Germinal center (tissue), 1 donor: ENCODE results near the gene RLF.

Experiments used
- DNase-seq: peaks from one replicate; pipeline ENCODE4 v3.0.0; 2012; ENCODE audit warnings: mixed read lengths, low spot score

Gene RLF

DNA sequence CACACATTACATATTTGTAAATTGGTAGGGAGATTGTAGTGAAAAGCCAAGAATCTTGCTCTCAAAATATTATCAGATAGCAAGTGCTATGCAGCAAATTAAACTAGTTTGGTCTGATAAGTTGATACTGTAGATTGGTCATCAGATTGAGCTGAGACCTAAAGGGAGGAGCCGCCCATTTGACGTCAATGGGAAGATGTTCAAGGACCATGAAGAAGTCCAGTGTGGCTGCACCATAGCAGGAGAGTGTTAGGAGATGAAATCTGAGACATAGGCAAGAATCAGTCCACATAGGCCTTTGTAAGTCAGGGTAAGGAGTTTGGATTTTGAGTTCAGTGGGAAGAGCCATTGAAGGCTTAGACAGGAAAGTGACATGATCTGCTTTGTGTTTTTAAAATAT is 113.1 kb downstream of the RLF start:
- no peak for DNase-seq

DNA sequence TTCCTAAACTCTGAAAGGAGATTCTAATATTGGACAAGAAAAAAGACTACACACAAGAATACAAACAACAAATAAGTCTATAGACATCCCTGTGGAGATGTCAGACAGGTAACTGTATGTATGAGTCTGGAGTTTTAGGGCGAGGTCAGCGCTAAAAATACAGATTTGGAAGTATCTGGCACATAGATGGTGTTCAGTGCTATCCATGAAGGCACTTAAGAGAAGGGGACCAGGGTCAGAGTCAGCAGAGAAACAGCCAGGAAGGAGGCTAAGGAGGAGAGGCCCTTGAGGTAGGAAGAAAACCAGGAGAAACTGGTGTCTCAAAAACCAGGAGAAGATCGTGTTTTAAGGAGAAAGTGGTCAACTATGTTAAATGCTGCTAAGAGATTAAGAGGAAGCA is 114.9 kb downstream of the RLF start:
- no peak for DNase-seq

- DNase-seq, result no peak
Observed at GRCh38 chr1:40281853-40282252, 120.7 kb downstream of the RLF start.
